SK-N-MC (cell line): Measurements from ENCODE around the gene BEAN1.

Source experiments
- EZH2 ChIP-seq: fragments of 200-600 bp; sonication (generic); IDR thresholded peaks from one replicate; pipeline ENCODE4 v1.6.1; 2017; ENCODE audit warnings: antibody characterized with exemption
- FOXP2 ChIP-seq: optimal IDR thresholded peaks from 2 replicates; pipeline ENCODE3; 2011; ENCODE audit warnings: mild to moderate bottlenecking, moderate library complexity; ENCODE audit not compliant: insufficient read depth; ENCODE audit errors: extremely low read length, control extremely low read depth
- POLR2AphosphoS5 ChIP-seq: IDR thresholded peaks from 2 replicates; pipeline ENCODE4 v1.6.1; 2012; ENCODE audit warnings: mild to moderate bottlenecking, low read depth, low read length, borderline replicate concordance

GRCh38 chr16:66517586-66518263, 90.6 kb downstream of the BEAN1 start:
- TF ChIP-seq POLR2AphosphoS5 (no peak), EZH2 (no peak), FOXP2 (no peak)
